Measurements from ENCODE around the gene FSIP2. TPM values are rescaled to one million over a fixed set of nuclear protein-coding genes. Genes with fewer than 3 reads are reported as not detected.

FSIP2 gene
- total RNA-seq, 3 donors from 2014 or later (not counting 1 experiment from before 2014, with no cell fraction given), result 0.79 to 1.5 (median 0.95) TPM

DNA sequence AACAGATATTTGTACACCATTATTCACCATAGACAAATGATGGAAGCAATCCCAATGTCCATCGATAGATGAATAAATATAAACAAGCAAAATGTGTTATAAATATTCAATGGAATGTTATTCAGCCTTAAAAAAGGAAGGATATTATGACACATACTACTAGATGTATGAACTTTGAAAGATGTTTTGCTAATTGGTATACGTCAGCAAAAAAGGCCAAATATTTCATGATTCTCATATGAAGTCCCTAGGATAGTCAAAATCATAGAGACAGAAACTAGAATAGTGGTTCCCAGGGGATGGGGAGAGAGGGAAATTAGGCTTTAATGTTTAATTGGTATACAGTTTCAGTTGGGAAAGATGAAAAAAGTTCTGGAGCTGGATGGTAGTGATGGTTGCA lies 85.2 kb downstream of the FSIP2 start:
- H3K27ac ChIP-seq (ENCODE audit: low read length), result no peak overlapping the region
- TF ChIP-seq, protein P1, sequence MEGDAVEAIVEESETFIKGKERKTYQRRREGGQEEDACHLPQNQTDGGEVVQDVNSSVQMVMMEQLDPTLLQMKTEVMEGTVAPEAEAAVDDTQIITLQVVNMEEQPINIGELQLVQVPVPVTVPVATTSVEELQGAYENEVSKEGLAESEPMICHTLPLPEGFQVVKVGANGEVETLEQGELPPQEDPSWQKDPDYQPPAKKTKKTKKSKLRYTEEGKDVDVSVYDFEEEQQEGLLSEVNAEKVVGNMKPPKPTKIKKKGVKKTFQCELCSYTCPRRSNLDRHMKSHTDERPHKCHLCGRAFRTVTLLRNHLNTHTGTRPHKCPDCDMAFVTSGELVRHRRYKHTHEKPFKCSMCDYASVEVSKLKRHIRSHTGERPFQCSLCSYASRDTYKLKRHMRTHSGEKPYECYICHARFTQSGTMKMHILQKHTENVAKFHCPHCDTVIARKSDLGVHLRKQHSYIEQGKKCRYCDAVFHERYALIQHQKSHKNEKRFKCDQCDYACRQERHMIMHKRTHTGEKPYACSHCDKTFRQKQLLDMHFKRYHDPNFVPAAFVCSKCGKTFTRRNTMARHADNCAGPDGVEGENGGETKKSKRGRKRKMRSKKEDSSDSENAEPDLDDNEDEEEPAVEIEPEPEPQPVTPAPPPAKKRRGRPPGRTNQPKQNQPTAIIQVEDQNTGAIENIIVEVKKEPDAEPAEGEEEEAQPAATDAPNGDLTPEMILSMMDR (IDR thresholded peaks at IDR 0.05), result no peak
- H3K4me3 ChIP-seq (ENCODE audit: low read length), result no peak overlapping the region
- ATAC-seq (no peak), DNase-seq (no peak)
- Mint-ChIP-seq H3K27ac (no peak overlapping the region), H3K4me1 (no peaks in the 10 kb centered on the region), H3K36me3 (no peaks in the 10 kb centered on the region), H3K9me3 (peaks cover 14 to 34% of the 10 kb centered on the region in 2 donors), H3K27me3 (ENCODE audit: low read depth in 2 of 2) (no peaks in the 10 kb centered on the region), H3K4me3 (no peak overlapping the region)
- intact Hi-C loops (cut with micrococcal nuclease), result no loop called here
- peaks cover 3% of the 10 kb centered on the region for H3K9me3 ChIP-seq (ENCODE audit: control insufficient read depth, insufficient read depth, low read length)
- WGBS (ENCODE audit: insufficient coverage), result 88% methylated on average over 1 of the region's 2 CpGs
- H3K4me1 ChIP-seq (ENCODE audit: control insufficient read depth, insufficient read depth, low read length), result no peaks in the 10 kb centered on the region
- no peaks in the 10 kb centered on the region for H3K36me3 ChIP-seq (ENCODE audit: control insufficient read depth, insufficient read depth, low read length)
- no peaks in the 10 kb centered on the region for H3K27me3 ChIP-seq (ENCODE audit: control insufficient read depth, insufficient read depth, low read length)

DNA sequence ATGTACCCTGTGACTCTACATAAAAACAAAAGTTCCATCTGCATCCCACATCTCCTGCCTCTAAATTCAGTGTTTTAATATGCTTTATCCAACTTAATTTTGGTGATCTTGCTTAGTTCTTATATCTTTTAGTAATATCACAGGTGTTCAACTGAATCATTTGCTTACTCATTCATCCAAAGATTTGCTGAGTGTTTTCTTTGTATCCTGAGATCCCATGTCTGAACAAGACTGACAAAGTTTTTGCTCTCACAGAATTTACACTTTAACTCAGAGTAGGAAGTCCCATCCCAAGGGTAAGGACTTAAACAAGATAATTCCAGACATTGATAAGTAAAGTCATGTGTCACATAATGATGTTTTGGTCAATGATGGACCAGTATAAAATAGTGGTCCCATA lies 87.0 kb downstream of the FSIP2 start:
- no peaks in the 10 kb centered on the region for H3K4me1 Mint-ChIP-seq
- no peak for ATAC-seq
- H3K36me3 Mint-ChIP-seq, result no peaks in the 10 kb centered on the region
- DNase-seq, result no peak
- TF ChIP-seq, protein P1 (IDR thresholded peaks at IDR 0.05), result no peak
- Histone ChIP-seq H3K36me3 (ENCODE audit: control insufficient read depth, insufficient read depth, low read length) (no peaks in the 10 kb centered on the region), H3K9me3 (ENCODE audit: control insufficient read depth, insufficient read depth, low read length) (peaks cover 6% of the 10 kb centered on the region), H3K4me1 (ENCODE audit: control insufficient read depth, insufficient read depth, low read length) (no peaks in the 10 kb centered on the region), H3K27me3 (ENCODE audit: control insufficient read depth, insufficient read depth, low read length) (no peaks in the 10 kb centered on the region), H3K27ac (ENCODE audit: low read length) (no peak overlapping the region), H3K4me3 (ENCODE audit: low read length) (no peak overlapping the region)
- H3K4me3 Mint-ChIP-seq, result no peak overlapping the region
- H3K27ac Mint-ChIP-seq, result no peak overlapping the region
- peaks cover 13 to 33% of the 10 kb centered on the region in 2 donors for H3K9me3 Mint-ChIP-seq
- no peaks in the 10 kb centered on the region for H3K27me3 Mint-ChIP-seq (ENCODE audit: low read depth in 2 of 2)
- intact Hi-C loops (cut with micrococcal nuclease), result no loop called here

DNA sequence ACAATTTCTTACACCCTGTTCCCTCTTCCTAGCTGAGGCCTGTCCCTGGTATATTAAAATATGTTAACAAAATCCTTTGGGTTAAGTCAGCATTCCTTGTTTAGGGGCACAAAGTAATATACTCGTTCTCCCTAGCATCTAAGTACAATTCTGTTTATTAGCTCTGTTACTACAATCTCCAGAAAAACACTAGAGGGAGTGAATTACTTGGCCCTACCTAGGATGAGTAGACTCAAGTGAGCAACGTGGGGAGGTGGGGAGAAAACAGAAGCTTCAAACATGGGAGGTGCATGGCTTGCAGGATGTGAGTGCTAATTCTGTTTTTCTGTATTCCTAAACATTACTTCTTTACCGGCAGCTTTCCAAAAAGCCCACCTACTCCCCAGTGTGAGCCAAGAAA lies 89.7 kb downstream of the FSIP2 start:
- WGBS (ENCODE audit: insufficient coverage), result 83% methylated on average over 1 of the region's 3 CpGs
- H3K27me3 ChIP-seq (ENCODE audit: control insufficient read depth, insufficient read depth, low read length), result no peaks in the 10 kb centered on the region
- ATAC-seq (no peak), DNase-seq (no peak)
- intact Hi-C loops (cut with micrococcal nuclease), result no loop called here
- Mint-ChIP-seq H3K27ac (no peak overlapping the region), H3K27me3 (ENCODE audit: low read depth in 2 of 2) (no peaks in the 10 kb centered on the region), H3K4me3 (no peak overlapping the region), H3K4me1 (no peaks in the 10 kb centered on the region), H3K36me3 (no peaks in the 10 kb centered on the region), H3K9me3 (peaks cover 13 to 25% of the 10 kb centered on the region in 2 donors)
- TF ChIP-seq, protein P1 (IDR thresholded peaks at IDR 0.05), result no peak
- peaks cover 5% of the 10 kb centered on the region for H3K9me3 ChIP-seq (ENCODE audit: control insufficient read depth, insufficient read depth, low read length)
- H3K4me3 ChIP-seq (ENCODE audit: low read length), result no peak overlapping the region
- H3K27ac ChIP-seq (ENCODE audit: low read length), result no peak overlapping the region
- H3K4me1 ChIP-seq (ENCODE audit: control insufficient read depth, insufficient read depth, low read length), result no peaks in the 10 kb centered on the region
- H3K36me3 ChIP-seq (ENCODE audit: control insufficient read depth, insufficient read depth, low read length), result no peaks in the 10 kb centered on the region

DNA sequence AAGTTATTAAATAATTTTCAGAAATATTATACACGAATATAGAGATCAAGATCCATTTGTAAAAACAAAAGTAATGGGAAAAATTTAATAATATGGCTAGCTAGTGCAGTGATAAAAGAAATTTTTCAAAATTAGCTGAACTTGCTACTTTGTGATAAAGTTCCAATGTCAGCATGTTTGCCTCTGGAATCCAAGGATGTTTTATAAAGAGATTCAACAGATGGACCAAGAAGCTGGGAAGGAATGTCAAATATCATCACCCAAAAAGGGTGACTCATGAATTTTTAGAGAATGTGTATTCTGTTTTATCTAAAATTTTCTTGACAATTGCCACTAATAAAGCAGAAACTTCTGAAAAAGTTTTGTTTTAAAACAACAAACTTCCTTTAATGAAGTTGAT lies 95.3 kb downstream of the FSIP2 start:
- no peak overlapping the region for H3K4me3 Mint-ChIP-seq

More for the DNA sequence above, 95.3 kb downstream of the FSIP2 start:
- peaks cover 12% of the 10 kb centered on the region for H3K9me3 ChIP-seq (ENCODE audit: control insufficient read depth, insufficient read depth, low read length)
- H3K4me1 Mint-ChIP-seq, result no peaks in the 10 kb centered on the region
- TF ChIP-seq, protein P1 (IDR thresholded peaks at IDR 0.05), result no peak
- H3K9me3 Mint-ChIP-seq, result peaks cover 11 to 15% of the 10 kb centered on the region in 2 donors
- no peaks in the 10 kb centered on the region for H3K27me3 Mint-ChIP-seq (ENCODE audit: low read depth in 2 of 2)
- ATAC-seq, result no peak
- intact Hi-C loops (cut with micrococcal nuclease), result no loop called here
- H3K27ac ChIP-seq (ENCODE audit: low read length), result no peak overlapping the region
- H3K4me1 ChIP-seq (ENCODE audit: control insufficient read depth, insufficient read depth, low read length), result no peaks in the 10 kb centered on the region
- DNase-seq, result no peak
- H3K36me3 ChIP-seq (ENCODE audit: control insufficient read depth, insufficient read depth, low read length), result no peaks in the 10 kb centered on the region
- no CpG with 5 or more reads among the region's 1 CpG for WGBS (ENCODE audit: insufficient coverage)
- H3K36me3 Mint-ChIP-seq, result peaks cover 20% of the 10 kb centered on the region
- no peak overlapping the region for H3K27ac Mint-ChIP-seq
- no peaks in the 10 kb centered on the region for H3K27me3 ChIP-seq (ENCODE audit: control insufficient read depth, insufficient read depth, low read length)
- no peak overlapping the region for H3K4me3 ChIP-seq (ENCODE audit: low read length)

Data from natural killer cell (primary cell).